Prostate gland (tissue), 2 donors: ENCODE data around the gene DPYD.

Experiments
- CTCF ChIP-seq, 4 experiments: fragments of 200-600 bp in 2 of 4; fragments of 450-650 bp in 2 of 4; sonication (generic) in 2 of 4; IDR thresholded peaks; 1 replicate in 3 of 4; 2 replicates in 1 of 4; pipeline ENCODE4 v1.5.1; 2016 to 2019; ENCODE audit warnings: antibody characterized with exemption in 4 of 4, mild to moderate bottlenecking in 2 of 4, moderate library complexity in 2 of 4
- POLR2A ChIP-seq: fragments of 450-650 bp; IDR thresholded peaks from one replicate; pipeline ENCODE4 v1.6.1; 2016; ENCODE audit warnings: antibody characterized with exemption, mild to moderate bottlenecking

- TF ChIP-seq CTCF (IDR thresholded peaks at IDR 0.05) (no peak), POLR2A (no peak)
Observed at GRCh38 chr1:97212671-97213070, 708.2 kb downstream of the DPYD start.
